ENCODE measurements around the gene CD19. TPM values are rescaled to one million over a fixed set of nuclear protein-coding genes. Genes with fewer than 3 reads are reported as not detected.
A peak's percentile ranks its signal among the peaks of the same experiment; 100 is the strongest.
"Not testable (repeated sequence)": the region's sequence is repeated elsewhere in the genome, so short reads cannot be mapped to it uniquely, and the experiment has no call there.

CD19 gene
- total RNA-seq, 1 donor from 2014 or later, result not detected

GRCh38 chr16:28905800-28906372, 25.9 kb upstream of the CD19 start:
- DNase-seq (ENCODE audit: low read depth), result no peak

- DNase-seq (ENCODE audit: low read depth), result peak; percentile 22
Measured at GRCh38 chr16:28910086-28911031, 21.4 kb upstream of the CD19 start.

- no peak for DNase-seq (ENCODE audit: low read depth)
Measured at GRCh38 chr16:28912558-28912957, 19.2 kb upstream of the CD19 start.

- no peak for DNase-seq (ENCODE audit: low read depth)
Measured at GRCh38 chr16:28913946-28914724, 17.6 kb upstream of the CD19 start.

GRCh38 chr16:28915181-28915580, 16.6 kb upstream of the CD19 start:
- no peak for DNase-seq (ENCODE audit: low read depth)

DNA sequence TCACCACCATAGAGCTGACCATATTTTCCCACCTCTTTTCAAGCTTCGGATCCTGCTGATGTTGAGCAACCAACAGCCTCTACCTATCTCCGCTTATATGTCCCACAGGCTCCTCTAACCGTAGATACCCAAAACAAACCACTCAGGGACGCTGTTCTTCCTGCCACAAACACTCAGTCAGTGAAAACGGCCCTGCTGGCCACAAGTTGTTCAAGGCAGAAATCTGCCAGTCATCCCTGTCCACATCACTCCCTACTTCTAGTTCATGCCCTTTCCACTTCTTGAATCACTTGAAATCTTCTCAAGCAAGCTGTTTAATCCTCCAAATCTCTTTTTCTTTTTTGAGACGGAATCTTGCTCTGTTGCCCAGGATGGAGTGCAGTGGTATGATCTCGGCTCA, 14.7 kb upstream of the CD19 start:
- no peak for DNase-seq (ENCODE audit: low read depth)

DNA sequence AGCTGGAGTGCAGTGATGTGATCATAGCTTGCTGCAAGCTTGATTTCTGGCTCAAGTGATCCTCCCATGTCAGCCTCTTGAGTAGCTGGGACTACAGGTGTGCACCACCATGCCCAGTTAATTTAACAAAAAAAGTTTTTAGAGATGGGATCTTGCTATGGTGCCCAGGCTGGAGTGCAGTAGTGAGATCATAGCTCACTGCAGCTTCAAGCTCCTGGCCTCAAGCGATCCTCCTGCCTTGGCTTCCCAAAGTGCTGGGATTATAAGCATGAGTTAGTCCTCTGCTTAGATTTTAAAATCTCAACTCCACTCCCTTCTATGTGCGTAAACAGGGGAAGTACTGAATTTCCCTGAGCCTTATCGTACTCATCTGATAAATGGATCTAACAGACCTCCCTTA, 13.1 kb upstream of the CD19 start:
- DNase-seq (ENCODE audit: low read depth), result no peak

- no peak for DNase-seq (ENCODE audit: low read depth)
Measured at GRCh38 chr16:28923231-28923587, 8.6 kb upstream of the CD19 start.

- no peak for DNase-seq (ENCODE audit: low read depth)
Measured at GRCh38 chr16:28923652-28924398, 7.9 kb upstream of the CD19 start.

GRCh38 chr16:28924399-28924761, 7.4 kb upstream of the CD19 start:
- no peak for DNase-seq (ENCODE audit: low read depth)

DNA sequence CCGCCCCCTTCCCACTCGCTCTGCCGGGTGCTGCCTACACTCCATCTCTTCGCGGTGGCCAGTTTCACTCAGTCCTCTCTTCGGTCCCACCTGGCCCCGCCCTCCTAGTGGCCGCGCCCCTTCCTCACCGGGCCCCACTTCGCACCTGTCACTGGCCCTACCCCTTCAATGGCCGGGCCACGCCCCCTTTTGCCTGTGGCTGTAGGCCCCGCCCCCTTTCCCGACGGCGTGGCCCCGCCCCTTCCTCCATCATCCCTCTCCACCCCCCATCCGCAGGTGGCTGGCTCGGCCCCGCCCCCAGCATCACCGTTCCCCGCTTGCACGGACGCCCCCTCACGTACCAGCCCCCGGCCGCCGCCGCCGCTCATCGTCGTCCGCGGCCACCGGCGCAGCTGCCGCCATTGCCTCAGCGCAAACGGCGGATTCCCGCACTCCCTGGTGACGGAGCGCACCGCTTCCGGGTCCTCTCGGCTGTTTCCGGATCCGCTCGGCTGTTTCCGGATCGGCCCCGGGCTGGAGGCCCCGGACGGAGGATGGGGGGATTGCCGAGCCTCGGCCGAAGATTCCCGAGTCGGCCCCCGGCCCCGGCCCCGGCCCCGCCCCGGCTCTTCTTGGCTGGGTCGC, 6.9 kb upstream of the CD19 start, which contains the start of gene RABEP2:
Gene RABEP2, minus strand, starts transcription at position 477 of the 624 bp plus-strand sequence. Its CDS starts 75 bp downstream, at position 402.
- peak; percentile 91 for DNase-seq (ENCODE audit: low read depth)

- peak; percentile 80 for DNase-seq (ENCODE audit: low read depth)
Measured at GRCh38 chr16:28925386-28926228, 6.2 kb upstream of the CD19 start.

DNA sequence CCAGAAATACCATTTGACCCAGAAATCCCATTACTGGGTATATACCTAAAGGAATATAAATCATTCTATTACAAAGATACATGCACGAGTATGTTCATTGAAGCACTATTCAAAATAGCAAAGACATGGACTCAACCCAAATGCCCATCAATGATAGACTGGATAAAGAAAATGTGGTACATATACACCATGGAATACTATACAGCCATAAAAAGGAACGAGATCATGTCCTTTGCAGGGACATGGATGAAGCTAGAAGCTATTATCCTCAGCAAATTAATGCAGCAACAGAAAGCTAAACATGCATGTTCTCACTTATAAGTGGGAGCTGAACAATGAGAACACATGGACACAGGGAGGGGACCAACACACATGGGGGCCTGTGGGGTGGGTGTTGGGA, 5.5 kb upstream of the CD19 start:
- not testable (repeated sequence) for DNase-seq (ENCODE audit: low read depth)

DNA sequence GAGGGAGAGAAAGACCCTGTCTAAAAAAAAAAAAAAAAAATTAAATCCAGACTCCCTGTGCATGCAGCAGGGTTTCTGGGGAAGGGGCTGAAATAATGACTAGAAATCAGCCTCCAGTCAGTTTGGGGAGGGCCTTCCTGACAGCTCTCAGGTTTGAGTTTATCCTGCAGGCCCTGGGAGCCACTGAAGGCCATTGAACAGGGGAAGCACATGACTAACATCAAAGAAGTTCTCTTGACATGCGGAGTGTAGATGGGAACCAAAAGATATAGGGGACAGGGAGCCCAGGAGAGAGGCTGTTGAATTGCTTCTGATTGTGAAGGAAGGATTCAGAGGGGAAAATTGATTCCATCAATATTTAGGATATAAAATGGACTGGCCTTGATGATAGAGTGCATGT, 4.0 kb upstream of the CD19 start:
- DNase-seq (ENCODE audit: low read depth), result no peak

DNA sequence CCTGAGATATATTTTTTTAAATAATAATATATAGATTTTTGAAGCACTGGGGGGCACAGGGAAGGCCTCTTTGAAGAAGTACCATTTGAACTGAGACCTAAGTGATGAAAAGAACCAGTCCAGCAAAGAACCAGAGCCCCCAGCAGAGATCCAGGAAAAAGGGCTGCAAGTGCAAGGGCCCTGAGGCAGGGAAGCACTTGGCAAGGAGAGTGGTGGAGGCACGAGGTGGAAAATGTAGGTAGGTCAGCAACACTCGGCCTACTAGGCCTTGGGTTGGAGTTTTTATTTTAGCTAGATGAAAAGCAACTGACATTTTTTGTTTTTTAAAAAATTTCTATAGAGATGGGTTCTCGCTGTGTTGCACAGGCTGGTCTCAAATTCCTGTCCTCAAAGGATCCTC, 1.6 kb upstream of the CD19 start:
- DNase-seq (ENCODE audit: low read depth), result no peak

DNA sequence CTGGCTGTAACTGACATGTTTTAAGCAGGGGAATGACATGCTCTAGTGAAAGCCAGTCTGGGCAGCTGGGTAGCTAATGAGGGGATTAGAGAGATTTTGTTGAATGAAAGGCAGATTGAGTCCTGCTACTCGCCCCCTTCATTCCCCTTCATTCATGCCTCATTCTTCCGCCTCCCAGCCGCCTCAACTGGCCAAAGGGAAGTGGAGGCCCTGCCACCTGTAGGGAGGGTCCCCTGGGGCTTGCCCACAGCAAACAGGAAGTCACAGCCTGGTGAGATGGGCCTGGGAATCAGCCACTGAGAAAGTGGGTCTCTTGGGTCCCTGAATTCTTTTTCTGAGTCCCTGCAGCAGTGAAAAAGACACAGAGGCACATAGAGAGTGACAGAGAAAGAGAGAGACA, 1.1 kb upstream of the CD19 start:
- DNase-seq (ENCODE audit: low read depth), result no peak

- no peak for DNase-seq (ENCODE audit: low read depth)
Measured at GRCh38 chr16:28932339-28933141, 769 bp downstream of the CD19 start.

GRCh38 chr16:28933171-28933570, 1.4 kb downstream of the CD19 start:
- no peak for DNase-seq (ENCODE audit: low read depth)

GRCh38 chr16:28935346-28935745, 3.6 kb downstream of the CD19 start:
- DNase-seq (ENCODE audit: low read depth), result peak; percentile 40
